Measurements from ENCODE around the gene KIFC3.

The KIFC3 gene

DNA sequence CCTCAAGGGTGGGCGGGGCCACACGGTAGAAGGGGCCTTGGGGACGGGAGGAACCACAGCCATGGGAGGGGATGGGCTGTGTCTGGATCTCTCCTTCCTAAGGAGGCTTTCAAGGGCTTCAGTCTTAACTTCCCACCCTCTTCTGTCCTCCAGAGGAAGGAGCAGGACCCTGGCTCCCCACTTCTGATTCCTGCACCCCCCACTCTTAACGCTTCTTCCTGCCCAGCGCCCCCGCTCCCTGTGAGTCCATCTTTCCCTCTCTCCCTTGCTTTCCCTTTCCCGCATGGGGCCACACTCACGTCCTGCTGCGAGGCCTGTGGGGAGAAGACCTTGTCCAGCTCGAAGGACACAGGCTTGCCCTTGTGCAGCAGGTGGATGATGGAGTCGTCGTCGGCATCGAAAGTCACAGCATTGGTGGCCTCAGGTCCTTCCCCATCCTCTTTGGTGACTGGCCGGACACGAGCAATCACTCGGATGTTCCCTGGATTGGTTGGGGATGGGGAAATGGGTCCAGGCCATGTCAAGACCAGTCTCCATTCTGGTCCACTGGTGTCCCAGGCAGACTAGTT, 37.0 kb downstream of the KIFC3 start:
- no peak for DNase-seq (ENCODE audit: low read depth, low spot score)

GRCh38 chr16:57764341-57765159, 37.7 kb downstream of the KIFC3 start:
- no peak for DNase-seq (ENCODE audit: low read depth, low spot score)

DNA sequence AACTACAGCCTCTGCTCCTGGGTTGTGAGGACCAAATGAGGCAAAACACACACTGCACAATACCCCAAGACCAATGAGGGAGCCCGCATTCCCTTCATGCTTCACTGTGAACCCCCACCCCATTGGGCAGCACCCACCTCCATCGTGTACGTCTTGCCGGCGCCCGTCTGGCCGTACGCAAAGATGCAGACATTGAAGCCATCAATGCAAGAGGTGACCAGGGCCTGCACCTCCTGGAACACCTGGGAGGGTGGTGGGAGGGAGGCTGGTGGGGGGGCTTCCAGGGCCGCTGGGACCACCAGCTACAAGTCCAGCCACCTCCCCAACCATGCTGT, 38.3 kb downstream of the KIFC3 start:
- no peak for DNase-seq (ENCODE audit: low read depth, low spot score)

GRCh38 chr16:57763285-57764005, 38.8 kb downstream of the KIFC3 start:
- no peak for DNase-seq (ENCODE audit: low read depth, low spot score)

- no peak for DNase-seq (ENCODE audit: low read depth, low spot score)
Observed at GRCh38 chr16:57762365-57763040, 39.8 kb downstream of the KIFC3 start.

DNA sequence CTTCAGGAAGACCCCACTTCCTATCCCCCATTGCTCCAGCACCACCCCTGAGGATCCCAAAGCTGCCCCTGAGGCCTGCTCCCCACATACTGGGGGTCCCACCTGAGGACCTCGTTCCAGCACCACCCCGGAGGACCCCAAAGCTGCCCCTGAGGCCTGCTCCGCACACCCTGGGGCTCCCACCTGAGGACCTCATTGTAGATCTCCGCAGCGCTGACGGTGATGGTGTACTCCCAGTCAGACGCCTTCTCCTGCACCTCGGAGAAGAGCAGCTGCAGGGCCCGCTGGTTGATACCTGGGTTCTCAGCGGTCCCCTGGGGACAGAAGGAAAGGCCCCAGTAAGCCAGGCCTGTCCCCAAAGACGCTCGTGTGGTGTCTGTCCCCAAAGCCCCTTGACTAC, 40.3 kb downstream of the KIFC3 start:
- DNase-seq (ENCODE audit: low read depth, low spot score), result no peak

DNA sequence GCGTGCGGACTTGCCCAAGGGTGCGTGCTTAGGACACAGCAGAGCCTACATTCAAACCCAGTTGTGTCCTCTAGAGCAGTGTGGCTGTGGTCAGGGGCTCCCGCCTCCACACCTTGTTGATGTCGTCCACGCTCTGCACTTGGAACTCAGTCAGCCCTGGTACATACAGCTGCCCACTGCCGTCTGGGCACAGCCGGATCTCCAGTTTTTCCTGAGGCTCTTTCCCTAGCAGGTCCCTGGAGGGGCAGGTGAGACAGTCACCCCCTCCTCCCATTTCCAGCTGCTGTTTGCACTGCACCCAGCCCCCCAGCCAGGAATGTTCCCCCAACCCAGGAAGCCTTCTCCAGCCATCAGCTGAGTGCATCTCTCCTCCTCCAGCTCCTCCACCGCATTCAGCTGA, 41.0 kb downstream of the KIFC3 start:
- DNase-seq (ENCODE audit: low read depth, low spot score), result no peak

- no peak for DNase-seq (ENCODE audit: low read depth, low spot score)
Observed at GRCh38 chr16:57760357-57761160, 41.7 kb downstream of the KIFC3 start.

DNA sequence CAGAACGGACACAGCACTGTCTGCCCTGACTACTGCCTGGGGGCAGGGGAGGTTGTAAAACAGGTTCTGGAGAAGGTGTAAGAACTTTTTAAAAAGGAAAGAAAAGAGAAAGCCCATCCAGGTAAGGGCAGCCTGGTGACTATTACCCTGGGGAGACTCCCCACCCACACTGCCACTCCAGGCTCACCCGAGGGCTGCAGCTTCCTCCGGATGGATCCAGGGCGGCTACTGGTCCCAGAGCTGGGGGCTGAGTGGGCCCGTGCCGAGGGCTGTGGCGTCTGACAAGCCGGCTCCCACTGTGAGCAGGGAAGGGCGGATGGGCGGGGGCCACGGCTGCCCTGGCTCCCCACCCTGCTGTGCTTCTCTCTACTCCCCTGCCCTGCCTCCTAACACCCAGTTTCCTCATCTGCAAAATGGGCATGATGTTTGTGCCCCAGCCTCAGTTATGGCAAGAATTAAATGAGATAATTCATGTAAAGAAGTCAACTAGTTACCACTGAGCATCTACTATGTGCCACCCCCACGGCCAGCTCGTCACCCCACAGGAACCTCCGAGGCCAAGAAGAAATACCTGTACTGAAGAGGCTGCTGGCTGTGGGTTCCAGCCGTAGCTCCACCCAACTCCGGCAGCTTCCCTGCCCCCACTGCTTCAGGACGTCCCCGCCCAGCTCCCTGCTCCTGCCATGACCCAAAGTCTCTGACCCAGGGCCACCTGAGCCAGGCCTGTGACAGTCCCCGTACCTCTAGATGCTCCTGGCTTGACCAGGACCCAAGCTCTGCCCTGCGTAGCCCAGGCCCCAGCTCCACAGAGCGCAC, 42.5 kb downstream of the KIFC3 start:
- no peak for DNase-seq (ENCODE audit: low read depth, low spot score)

DNA sequence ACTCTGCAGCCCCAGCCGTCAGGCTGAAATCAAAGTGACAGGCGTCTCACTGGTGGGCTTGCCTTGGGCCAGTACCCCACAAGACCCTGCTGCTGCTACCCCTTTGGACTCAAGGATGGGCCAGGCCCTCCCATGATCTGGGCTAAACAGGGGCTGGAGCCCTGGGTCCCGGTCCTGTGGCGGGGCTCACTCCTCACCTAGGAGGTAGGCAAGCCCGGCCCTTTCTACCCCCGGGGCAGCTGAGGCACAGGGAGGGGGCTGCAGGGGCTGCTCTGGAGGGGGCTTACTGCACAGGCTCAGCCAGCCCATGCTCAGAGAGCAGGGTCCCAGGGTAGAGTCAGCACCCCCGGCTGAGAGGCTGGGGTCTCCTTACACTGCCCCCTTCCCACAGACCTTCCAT, 43.2 kb downstream of the KIFC3 start:
- no peak for DNase-seq (ENCODE audit: low read depth, low spot score)

DNA sequence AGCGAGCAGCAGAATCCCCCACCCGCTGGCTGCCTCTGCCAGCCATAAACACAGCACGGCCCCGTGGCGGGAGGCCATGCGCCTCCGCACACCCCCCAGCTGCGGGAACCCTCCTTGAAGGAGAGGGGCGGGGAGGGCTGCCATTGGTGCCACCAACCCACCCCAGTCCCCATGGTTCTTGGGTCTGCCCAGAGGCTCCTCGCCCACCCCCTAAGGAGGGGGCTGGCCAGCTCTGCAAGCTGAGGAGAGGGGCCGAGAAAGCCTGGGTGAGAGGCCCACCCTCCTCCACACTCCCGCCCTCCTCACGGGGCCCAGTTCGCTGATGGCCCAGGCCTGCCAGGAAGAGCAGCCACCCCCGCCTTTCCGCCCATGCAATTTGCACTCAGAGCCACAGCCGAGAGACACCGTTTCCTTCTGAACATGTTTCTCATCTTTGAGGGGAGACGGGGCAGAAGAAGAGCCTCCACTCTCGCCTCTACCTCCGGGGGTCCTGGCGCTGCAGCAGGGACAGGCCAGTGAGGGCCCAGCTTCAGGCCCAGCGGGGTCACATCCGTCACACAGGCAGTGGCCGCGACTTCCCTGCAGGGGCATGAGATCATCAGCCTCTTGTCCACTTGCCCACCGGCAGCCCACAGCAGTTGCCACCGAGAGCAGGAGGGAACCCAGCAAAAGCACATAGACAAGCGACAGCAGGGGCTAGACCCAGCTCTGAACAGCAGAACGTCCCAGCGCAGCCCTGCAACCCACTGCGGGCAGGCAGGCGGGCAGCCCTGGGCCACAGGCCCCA, 43.8 kb downstream of the KIFC3 start:
- no peak for DNase-seq (ENCODE audit: low read depth, low spot score)

DNA sequence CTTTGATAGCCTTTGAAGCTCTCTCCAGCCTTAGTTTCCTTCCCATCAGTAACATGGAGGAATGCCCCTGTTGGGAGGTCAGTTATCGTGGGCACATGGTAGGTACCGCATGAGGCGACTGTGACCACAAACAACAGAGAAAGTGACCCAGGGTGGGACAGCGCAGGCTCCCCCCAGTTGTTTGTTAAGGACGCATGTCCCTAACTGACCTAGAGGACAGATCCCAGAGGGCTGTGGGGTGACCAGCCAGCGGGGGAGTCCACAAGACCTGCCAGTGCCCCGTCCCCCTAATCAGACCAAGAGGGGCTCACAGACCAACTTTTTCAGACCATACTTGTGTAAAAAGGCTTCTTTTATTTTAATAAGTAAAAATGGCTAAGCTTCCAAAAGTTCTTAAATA, 44.4 kb downstream of the KIFC3 start:
- no peak for DNase-seq (ENCODE audit: low read depth, low spot score)

- DNase-seq (ENCODE audit: low read depth, low spot score), result peak; percentile 40
Observed at GRCh38 chr16:57757326-57757786, 44.9 kb downstream of the KIFC3 start.

GRCh38 chr16:57756424-57757325, 45.6 kb downstream of the KIFC3 start:
- DNase-seq (ENCODE audit: low read depth, low spot score), result no peak

- no peak for DNase-seq (ENCODE audit: low read depth, low spot score)
Observed at GRCh38 chr16:57755726-57756423, 46.4 kb downstream of the KIFC3 start.

DNA sequence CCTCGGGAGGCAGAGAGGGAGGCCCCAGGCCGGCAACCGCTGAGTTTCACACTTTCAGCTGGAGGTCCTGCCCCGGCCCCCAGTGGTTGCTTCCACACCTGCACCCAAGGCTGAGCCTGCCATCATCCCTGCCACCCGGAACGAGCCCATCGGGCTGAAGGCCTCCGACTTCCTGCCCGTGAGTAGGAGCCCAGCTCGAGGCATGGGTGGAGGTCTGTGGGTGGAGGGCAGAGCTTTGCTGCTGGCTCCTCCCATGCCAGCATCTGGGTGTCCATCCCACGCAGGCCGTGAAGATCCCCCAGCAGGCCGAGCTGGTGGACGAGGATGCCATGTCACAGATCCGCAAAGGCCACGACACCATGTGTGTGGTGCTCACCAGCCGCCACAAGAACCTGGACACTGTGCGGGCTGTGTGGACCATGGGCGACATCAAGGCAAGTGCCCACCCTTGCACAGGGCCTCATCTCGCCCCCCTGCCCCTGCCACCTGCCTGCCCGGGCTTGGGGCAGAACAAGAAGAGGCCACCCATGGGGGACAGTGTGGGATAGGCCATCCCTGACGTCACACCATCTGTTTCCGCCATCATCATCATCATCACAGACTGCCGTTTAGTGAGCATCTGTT, 47.1 kb downstream of the KIFC3 start:
- DNase-seq (ENCODE audit: low read depth, low spot score), result no peak

GRCh38 chr16:57754354-57755060, 47.8 kb downstream of the KIFC3 start:
- DNase-seq (ENCODE audit: low read depth, low spot score), result no peak

All from brain pericyte (primary cell).